Measurements from ENCODE around the gene NPEPPS. TPM values are rescaled to one million over a fixed set of nuclear protein-coding genes. Genes with fewer than 3 reads are reported as not detected.
"Not testable (repeated sequence)": the region's sequence is repeated elsewhere in the genome, so short reads cannot be mapped to it uniquely, and the experiment has no call there.

NPEPPS gene
- total RNA-seq (55.8 and 75.0 TPM in 2 replicates), polyA plus RNA-seq (123 and 153 TPM in 2 replicates)

- H3K27ac ChIP-seq = peak within 1 kb of the TSS; percentile 97
- DNase-seq (ENCODE audit: low read depth in 1 of 2, low spot score in 1 of 2) = peak; percentile 87 to 91
- H3K4me3 ChIP-seq = peak within 1 kb of the TSS; percentile 76
- not testable (repeated sequence) for H3K27me3 ChIP-seq; H3K4me1 ChIP-seq (ENCODE audit: low read depth); H3K9me3 ChIP-seq (ENCODE audit: low read depth); H3K36me3 ChIP-seq
These were observed at the start of gene NPEPPS for GRCh38 chr17:47530557-47531232. Gene NPEPPS (plus strand): TSS chr17:47531108. CDS start chr17:47531301, 193 bp downstream.

GRCh38 chr17:47491841-47492212, 39.1 kb upstream of the NPEPPS start:
- Histone ChIP-seq H3K27ac (peak overlapping the region; percentile 94), H3K4me3 (peak overlapping the region; percentile 47)
- H3K4me1 ChIP-seq (ENCODE audit: low read depth); H3K36me3 ChIP-seq; H3K9me3 ChIP-seq (ENCODE audit: low read depth); H3K27me3 ChIP-seq: not testable (repeated sequence)
- DNase-seq (ENCODE audit: low read depth in 1 of 2, low spot score in 1 of 2) = peak in 1 of 2 donors; percentile 2

GRCh38 chr17:47499074-47499473, 31.8 kb upstream of the NPEPPS start:
- not testable (repeated sequence) for H3K9me3 ChIP-seq (ENCODE audit: low read depth); H3K4me1 ChIP-seq (ENCODE audit: low read depth); H3K27ac ChIP-seq; DNase-seq (ENCODE audit: low read depth in 1 of 2, low spot score in 1 of 2); H3K36me3 ChIP-seq; H3K4me3 ChIP-seq; H3K27me3 ChIP-seq

- not testable (repeated sequence) for H3K27me3 ChIP-seq; H3K36me3 ChIP-seq; H3K4me1 ChIP-seq (ENCODE audit: low read depth); H3K4me3 ChIP-seq; DNase-seq (ENCODE audit: low read depth in 1 of 2, low spot score in 1 of 2); H3K9me3 ChIP-seq (ENCODE audit: low read depth); H3K27ac ChIP-seq
These were observed 31.4 kb upstream of the NPEPPS start for GRCh38 chr17:47499494-47499893.

GRCh38 chr17:47500620-47501019, 30.3 kb upstream of the NPEPPS start:
- not testable (repeated sequence) for H3K27ac ChIP-seq; H3K4me1 ChIP-seq (ENCODE audit: low read depth); H3K4me3 ChIP-seq; H3K36me3 ChIP-seq; H3K27me3 ChIP-seq; H3K9me3 ChIP-seq (ENCODE audit: low read depth)
- TF ChIP-seq CTCF (IDR thresholded peaks at IDR 0.05; ENCODE audit: low read depth, low read length) = peak; percentile 51
- peak; percentile 13 to 49 for DNase-seq (ENCODE audit: low read depth in 1 of 2, low spot score in 1 of 2)

- peak overlapping the region; percentile 86 for H3K27ac ChIP-seq
- not testable (repeated sequence) for H3K4me1 ChIP-seq (ENCODE audit: low read depth); H3K4me3 ChIP-seq; H3K27me3 ChIP-seq; H3K36me3 ChIP-seq; H3K9me3 ChIP-seq (ENCODE audit: low read depth)
- DNase-seq (ENCODE audit: low read depth in 1 of 2, low spot score in 1 of 2) = peak; percentile 25 to 57
These were observed 28.7 kb upstream of the NPEPPS start for GRCh38 chr17:47502122-47502731.

- not testable (repeated sequence) for H3K27me3 ChIP-seq; H3K9me3 ChIP-seq (ENCODE audit: low read depth); H3K4me3 ChIP-seq; H3K36me3 ChIP-seq; H3K4me1 ChIP-seq (ENCODE audit: low read depth)
- peak in 1 of 2 donors; percentile 30 for DNase-seq (ENCODE audit: low read depth in 1 of 2, low spot score in 1 of 2)
- H3K27ac ChIP-seq = peak overlapping the region; percentile 86
These were observed 28.0 kb upstream of the NPEPPS start for GRCh38 chr17:47502776-47503455.

GRCh38 chr17:47511701-47512146, 19.2 kb upstream of the NPEPPS start:
- not testable (repeated sequence) for H3K9me3 ChIP-seq (ENCODE audit: low read depth); H3K4me3 ChIP-seq; H3K27me3 ChIP-seq; H3K36me3 ChIP-seq; H3K4me1 ChIP-seq (ENCODE audit: low read depth); H3K27ac ChIP-seq
- DNase-seq (ENCODE audit: low read depth in 1 of 2, low spot score in 1 of 2) = peak in 1 of 2 donors; percentile 25

- not testable (repeated sequence) for H3K4me1 ChIP-seq (ENCODE audit: low read depth); H3K27ac ChIP-seq; H3K4me3 ChIP-seq; H3K36me3 ChIP-seq; H3K9me3 ChIP-seq (ENCODE audit: low read depth); H3K27me3 ChIP-seq; DNase-seq (ENCODE audit: low read depth in 1 of 2, low spot score in 1 of 2)
These were observed 17.6 kb upstream of the NPEPPS start for GRCh38 chr17:47513301-47513700.

- not testable (repeated sequence) for H3K27me3 ChIP-seq; H3K9me3 ChIP-seq (ENCODE audit: low read depth); H3K27ac ChIP-seq; H3K36me3 ChIP-seq; H3K4me3 ChIP-seq; H3K4me1 ChIP-seq (ENCODE audit: low read depth)
- peak in 1 of 2 donors; percentile 15 for DNase-seq (ENCODE audit: low read depth in 1 of 2, low spot score in 1 of 2)
These were observed 12.0 kb upstream of the NPEPPS start for GRCh38 chr17:47518880-47519279.

- not testable (repeated sequence) for H3K27me3 ChIP-seq; H3K4me3 ChIP-seq; H3K4me1 ChIP-seq (ENCODE audit: low read depth); H3K9me3 ChIP-seq (ENCODE audit: low read depth); H3K36me3 ChIP-seq; DNase-seq (ENCODE audit: low read depth in 1 of 2, low spot score in 1 of 2); H3K27ac ChIP-seq
These were observed 11.5 kb upstream of the NPEPPS start for GRCh38 chr17:47519365-47519764.

GRCh38 chr17:47520279-47520678, 10.6 kb upstream of the NPEPPS start:
- not testable (repeated sequence) for H3K9me3 ChIP-seq (ENCODE audit: low read depth); H3K27ac ChIP-seq; H3K4me1 ChIP-seq (ENCODE audit: low read depth); DNase-seq (ENCODE audit: low read depth in 1 of 2, low spot score in 1 of 2); H3K36me3 ChIP-seq; H3K4me3 ChIP-seq; H3K27me3 ChIP-seq

- H3K27me3 ChIP-seq; H3K4me3 ChIP-seq; H3K4me1 ChIP-seq (ENCODE audit: low read depth); DNase-seq (ENCODE audit: low read depth in 1 of 2, low spot score in 1 of 2); H3K36me3 ChIP-seq; H3K27ac ChIP-seq; H3K9me3 ChIP-seq (ENCODE audit: low read depth): not testable (repeated sequence)
These were observed 9.5 kb upstream of the NPEPPS start for GRCh38 chr17:47521434-47521833.

Measured in cardiac muscle cell (in vitro differentiated cells and primary cell).